OCI-LY1 (cell line): ENCODE results near the gene NPFF.

Experiments
- H2AFZ ChIP-seq: fragments of 200-600 bp; sonication (generic), shearing (Covaris generic); 2 replicates; pipeline ENCODE4 v1.6.0; 2014; ENCODE audit warnings: antibody characterized with exemption, mild to moderate bottlenecking, low read length
- H3F3A ChIP-seq: fragments of 200-600 bp; sonication (generic), shearing (Covaris generic); 2 replicates; pipeline ENCODE4 v1.6.0; 2014; ENCODE audit warnings: mild to moderate bottlenecking, antibody characterized with exemption, low read length, moderate library complexity; ENCODE audit not compliant: insufficient read depth
- H3K27ac ChIP-seq: fragments of 200-600 bp; sonication (generic); 2 replicates; pipeline ENCODE4 v1.5.1; 2014; ENCODE audit warnings: low read length, mixed run types, mild to moderate bottlenecking, low read depth; ENCODE audit not compliant: poor library complexity, severe bottlenecking
- H3K27me3 ChIP-seq: fragments of 200-600 bp; sonication (generic); 2 replicates; pipeline ENCODE4 v1.6.0; 2014; ENCODE audit warnings: antibody characterized with exemption, mild to moderate bottlenecking, low read length, moderate library complexity; ENCODE audit not compliant: insufficient read depth
- H3K36me3 ChIP-seq: fragments of 200-600 bp; sonication (generic); 2 replicates; pipeline ENCODE4 v1.6.1; 2014; ENCODE audit warnings: mild to moderate bottlenecking, antibody characterized with exemption, low read length, moderate library complexity, mixed read lengths; ENCODE audit not compliant: insufficient read depth
- H3K4me1 ChIP-seq: fragments of 200-600 bp; sonication (generic); 2 replicates; pipeline ENCODE4 v1.5.1; 2014; ENCODE audit warnings: mild to moderate bottlenecking, low read length, moderate library complexity; ENCODE audit not compliant: insufficient read depth, severe bottlenecking
- H3K4me2 ChIP-seq: fragments of 200-600 bp; sonication (generic), shearing (Covaris generic); 2 replicates; pipeline ENCODE4 v1.6.1; 2014; ENCODE audit warnings: low read length
- H3K4me3 ChIP-seq: fragments of 200-600 bp; sonication (generic); 2 replicates; pipeline ENCODE4 v1.5.1; 2014; ENCODE audit warnings: low read length, low read depth, mild to moderate bottlenecking, mixed read lengths; ENCODE audit not compliant: poor library complexity, severe bottlenecking
- H3K79me2 ChIP-seq: fragments of 200-600 bp; shearing (Covaris generic); 2 replicates; pipeline ENCODE4 v1.6.1; 2016; ENCODE audit warnings: mixed run types, low read length, mixed read lengths; ENCODE audit not compliant: insufficient read depth
- H3K9ac ChIP-seq: fragments of 200-600 bp; sonication (generic), shearing (Covaris generic); 2 replicates; pipeline ENCODE4 v1.6.1; 2014; ENCODE audit warnings: mild to moderate bottlenecking, low read length, mixed read lengths
- H3K9me2 ChIP-seq: fragments of 200-600 bp; sonication (generic), shearing (Covaris generic); 2 replicates; pipeline ENCODE4 v1.6.1; 2014; ENCODE audit warnings: low read depth, mild to moderate bottlenecking, low read length, mixed read lengths
- H3K9me3 ChIP-seq: fragments of 200-600 bp; shearing (Covaris generic); 2 replicates; pipeline ENCODE4 v1.6.1; 2014; ENCODE audit warnings: low read length, mixed read lengths
- H4K20me1 ChIP-seq: fragments of 200-600 bp; sonication (generic), shearing (Covaris generic); 2 replicates; pipeline ENCODE4 v1.6.0; 2016; ENCODE audit warnings: mild to moderate bottlenecking, low read length; ENCODE audit not compliant: insufficient read depth
- CTCF ChIP-seq: fragments of 200-600 bp; sonication (generic), shearing (Covaris generic); IDR thresholded peaks from 2 replicates; pipeline ENCODE4 v1.5.1; 2017; ENCODE audit warnings: mild to moderate bottlenecking, antibody characterized with exemption, low read length, moderate library complexity, mixed read lengths
- EZH2 ChIP-seq: fragments of 200-600 bp; sonication (generic), shearing (Covaris generic); IDR thresholded peaks from 2 replicates; pipeline ENCODE4 v1.8.0; 2017; ENCODE audit warnings: borderline replicate concordance, mixed run types, mild to moderate bottlenecking, antibody characterized with exemption, low read length, moderate library complexity, mixed read lengths

Gene NPFF

DNA sequence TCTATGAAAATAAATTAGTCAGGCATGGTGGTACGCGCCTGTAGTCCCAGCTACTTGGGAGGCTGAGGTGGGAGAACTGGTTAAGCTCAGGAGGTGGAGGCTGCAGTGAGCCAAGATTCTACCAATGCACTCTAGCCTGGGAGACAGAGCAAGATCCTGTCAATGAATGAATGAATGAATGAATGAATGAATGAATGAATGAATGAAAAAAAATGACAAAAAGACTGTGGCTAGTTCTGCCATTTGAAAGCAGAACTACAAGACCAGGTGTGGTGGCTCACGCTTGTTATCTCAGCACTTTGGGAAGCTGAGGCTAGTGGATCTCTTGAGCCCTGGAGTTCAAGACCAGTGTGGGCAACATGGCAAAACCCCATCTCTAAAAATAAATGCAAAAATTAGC, 32.2 kb upstream of the NPFF start:
- H3K9me2 ChIP-seq: no peaks in the 10 kb centered on the region
- TF ChIP-seq EZH2: no peak
- no peak for TF ChIP-seq CTCF
- no peaks in the 10 kb centered on the region for H3K79me2 ChIP-seq
- H3F3A ChIP-seq: 0 out of 2 replicates have a peak, but pooled peaks cover 6% of the 10 kb centered on the region
- H3K4me1 ChIP-seq: peaks cover 8% of the 10 kb centered on the region
- no peak overlapping the region for H3K4me2 ChIP-seq
- no peak overlapping the region for H3K9ac ChIP-seq
- no peak overlapping the region for H3K27ac ChIP-seq
- peaks cover 25% of the 10 kb centered on the region for H3K36me3 ChIP-seq
- no peak overlapping the region for H3K4me3 ChIP-seq
- H3K27me3 ChIP-seq: no peaks in the 10 kb centered on the region
- H2AFZ ChIP-seq: no peak overlapping the region
- no peaks in the 10 kb centered on the region for H4K20me1 ChIP-seq
- no peaks in the 10 kb centered on the region for H3K9me3 ChIP-seq

GRCh38 chr12:53538209-53538689, 31.0 kb upstream of the NPFF start:
- no peaks in the 10 kb centered on the region for H3K9me3 ChIP-seq
- no peaks in the 10 kb centered on the region for H3K4me1 ChIP-seq
- no peak overlapping the region for H2AFZ ChIP-seq
- H3K27ac ChIP-seq: no peak overlapping the region
- H4K20me1 ChIP-seq: no peaks in the 10 kb centered on the region
- no peak overlapping the region for H3K4me3 ChIP-seq
- no peaks in the 10 kb centered on the region for H3K27me3 ChIP-seq
- TF ChIP-seq EZH2 (no peak), CTCF (no peak)
- no peaks in the 10 kb centered on the region for H3K9me2 ChIP-seq
- peaks cover 36% of the 10 kb centered on the region for H3K36me3 ChIP-seq
- H3F3A ChIP-seq: no peaks in the 10 kb centered on the region
- H3K4me2 ChIP-seq: no peak overlapping the region
- no peak overlapping the region for H3K9ac ChIP-seq
- H3K79me2 ChIP-seq: no peaks in the 10 kb centered on the region

DNA sequence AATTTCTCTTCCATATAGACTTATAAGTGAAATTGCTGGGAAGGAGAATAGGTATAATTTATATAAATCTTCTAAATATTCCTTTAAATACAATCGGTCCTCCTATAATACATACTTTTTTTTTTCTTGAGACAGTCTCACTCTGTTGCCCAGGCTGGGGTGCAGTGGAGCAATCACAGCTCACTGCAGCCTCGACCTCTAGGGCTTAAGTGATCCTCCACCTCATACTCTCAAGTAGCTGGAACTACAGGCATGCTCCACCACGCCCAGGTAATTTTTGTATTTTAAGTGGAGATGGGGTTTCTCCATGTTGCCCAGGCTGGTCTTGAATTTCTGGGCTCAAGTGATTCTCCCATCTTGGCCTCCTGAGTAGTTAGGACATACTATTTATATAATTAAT, 29.7 kb upstream of the NPFF start:
- Histone ChIP-seq H3K79me2 (no peaks in the 10 kb centered on the region), H3K4me3 (no peak overlapping the region), H3K4me1 (no peaks in the 10 kb centered on the region), H4K20me1 (no peaks in the 10 kb centered on the region), H3K27ac (no peak overlapping the region), H3K9ac (no peak overlapping the region), H3F3A (no peaks in the 10 kb centered on the region), H2AFZ (no peak overlapping the region), H3K36me3 (peaks cover 41% of the 10 kb centered on the region), H3K9me3 (no peaks in the 10 kb centered on the region), H3K4me2 (no peak overlapping the region), H3K9me2 (no peaks in the 10 kb centered on the region), H3K27me3 (no peaks in the 10 kb centered on the region)
- TF ChIP-seq EZH2 (no peak), CTCF (no peak)
